Transverse colon (tissue), 4 donors: Measurements from ENCODE around the gene E2F2. TPM values are rescaled to one million over a fixed set of nuclear protein-coding genes. Genes with fewer than 3 reads are reported as not detected.

Experiments
- DNase-seq: peaks from one replicate; pipeline ENCODE4 v3.0.0-alpha.2; 2019
- H3K27ac ChIP-seq, 4 donors: fragments of 200-600 bp; sonication (generic); 2 replicates each; pipeline ENCODE4 v1.5.1; 2016 to 2018; ENCODE audit warnings: inconsistent platforms in 4 of 4
- H3K27me3 ChIP-seq: fragments of 200-600 bp; sonication (generic); 2 replicates; pipeline ENCODE4 v1.5.1; 2017; ENCODE audit warnings: inconsistent platforms
- H3K36me3 ChIP-seq, 4 donors: fragments of 200-600 bp; sonication (generic); 2 replicates each; pipeline ENCODE4 v1.5.1; 2017 to 2019; ENCODE audit warnings: inconsistent platforms in 4 of 4
- H3K4me1 ChIP-seq, 4 donors: fragments of 200-600 bp; sonication (generic); 2 replicates each; pipeline ENCODE4 v1.5.1; 2017 to 2020; ENCODE audit warnings: inconsistent platforms in 4 of 4
- H3K4me3 ChIP-seq, 4 donors: fragments of 200-600 bp; sonication (generic); 1 replicate in 1 of 4; 2 replicates in 3 of 4; pipeline versions ENCODE4 v1.5.1 to v1.6.1; 2017 to 2019; ENCODE audit warnings: inconsistent platforms in 4 of 4
- H3K9me3 ChIP-seq, 2 donors: fragments of 200-600 bp; sonication (generic); 2 replicates each; pipeline ENCODE4 v1.5.1; 2017 to 2019; ENCODE audit warnings: inconsistent platforms in 2 of 2
- EP300 ChIP-seq: sonication (generic); formaldehyde crosslinking; IDR thresholded peaks from one replicate; pipeline ENCODE4 v1.6.1; 2017; ENCODE audit warnings: antibody characterized with exemption, low read depth
- POLR2A ChIP-seq: fragments of 450-650 bp; IDR thresholded peaks from one replicate; pipeline ENCODE4 v1.6.1; 2016; ENCODE audit warnings: antibody characterized with exemption, mild to moderate bottlenecking, moderate library complexity
- POLR2AphosphoS5 ChIP-seq, 3 donors: sonication (generic); formaldehyde crosslinking; IDR thresholded peaks; one replicate each; pipeline ENCODE4 v1.6.1; 2016; ENCODE audit warnings: antibody characterized with exemption in 3 of 3
- WGBS, 2 donors: methylation state at CpG; one replicate each; pipeline ENCODE4 v1.1.5; 2018; ENCODE audit warnings: low coverage in 1 of 2; 5-methylcytosine and 5-hydroxymethylcytosine counted together
- in situ Hi-C, 4 donors: fragments of 200-750 bp; cut with MboI; loops; one replicate each; pipeline versions ENCODE4 v1.15.0 to v1.15.1; 2017; ENCODE audit warnings: low sequenced_read_pairs in 3 of 4, low pct_ligation_motif_present in 1 of 4, low pct_unique_long_range_greater_than_20kb in 1 of 4
- intact Hi-C: fragments of 100-400 bp; cut with DNase I; formaldehyde crosslinking; loops from one replicate; pipeline ENCODE4 v1.15.1; 2023; ENCODE audit warnings: low total_unique reads
- total RNA-seq, 4 donors: library from RNA; depleted of rRNA; stranded (reverse); fragments of >200 nt; gene quantifications; one replicate each; pipeline ENCODE4 v1.1.0, GENCODE V29; 2016
- TF ChIP-seq, protein P1 (sequence below), 5 experiments: fragments of 200-600 bp in 3 of 5; fragments of 450-650 bp in 2 of 5; sonication (generic) in 3 of 5; IDR thresholded peaks; 1 replicate in 2 of 5; 2 replicates in 3 of 5; pipeline ENCODE4 v1.5.1; 2016 to 2017; ENCODE audit warnings: antibody characterized with exemption in 5 of 5, inconsistent platforms in 3 of 5, mild to moderate bottlenecking in 2 of 5, moderate library complexity in 1 of 5

Gene E2F2, protein sequence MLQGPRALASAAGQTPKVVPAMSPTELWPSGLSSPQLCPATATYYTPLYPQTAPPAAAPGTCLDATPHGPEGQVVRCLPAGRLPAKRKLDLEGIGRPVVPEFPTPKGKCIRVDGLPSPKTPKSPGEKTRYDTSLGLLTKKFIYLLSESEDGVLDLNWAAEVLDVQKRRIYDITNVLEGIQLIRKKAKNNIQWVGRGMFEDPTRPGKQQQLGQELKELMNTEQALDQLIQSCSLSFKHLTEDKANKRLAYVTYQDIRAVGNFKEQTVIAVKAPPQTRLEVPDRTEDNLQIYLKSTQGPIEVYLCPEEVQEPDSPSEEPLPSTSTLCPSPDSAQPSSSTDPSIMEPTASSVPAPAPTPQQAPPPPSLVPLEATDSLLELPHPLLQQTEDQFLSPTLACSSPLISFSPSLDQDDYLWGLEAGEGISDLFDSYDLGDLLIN
- 10 to 100 TPM in 2 of 4 donors, 1 to 10 TPM in 2; 6.7 to 11.6 (median 8.9) TPM for total RNA-seq

DNA sequence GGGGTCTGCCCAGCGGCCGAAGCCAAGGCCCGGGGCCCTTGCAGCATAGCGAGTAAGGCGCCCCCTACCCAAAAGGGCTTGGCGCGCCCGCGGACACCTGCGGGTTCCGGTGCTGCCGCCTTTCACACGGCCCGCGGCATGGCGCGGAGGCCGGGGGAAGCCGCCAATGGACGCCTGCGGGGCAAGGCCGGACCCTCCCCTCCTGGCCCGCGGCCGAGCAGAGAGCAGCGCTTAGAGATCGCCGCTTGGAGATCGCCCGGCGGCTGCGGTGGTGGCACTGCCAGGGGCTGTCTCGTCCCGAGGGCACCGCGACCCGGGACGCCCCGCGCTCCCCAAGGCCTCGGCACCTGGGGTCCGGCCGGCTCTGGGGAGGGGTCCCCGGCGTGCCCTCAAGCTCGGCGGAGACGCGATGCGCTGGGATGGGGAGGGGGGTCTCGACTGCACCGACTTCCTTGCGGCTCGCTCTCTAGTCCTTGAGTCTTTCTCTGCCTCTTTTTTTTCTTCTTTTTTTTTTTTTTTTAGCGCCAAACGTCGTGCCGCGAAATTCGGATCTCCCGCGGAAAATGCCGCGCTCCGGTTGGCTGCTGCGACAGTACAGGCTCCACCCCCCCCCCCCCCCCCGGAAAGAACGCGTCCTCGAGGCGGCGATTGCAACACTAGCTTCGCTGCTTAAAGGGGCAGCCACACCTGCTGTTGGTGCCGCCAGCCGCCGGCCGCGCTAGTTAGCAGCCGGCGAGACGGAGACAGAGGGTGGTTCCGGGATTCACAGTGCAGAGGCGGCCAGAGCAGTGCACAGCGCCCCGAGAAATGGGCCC lies at the start of gene E2F2:
Gene E2F2, minus strand, starts transcription at position 487 of the 815 bp plus-strand sequence. Its CDS starts 440 bp downstream, at position 47.
- in situ Hi-C loops: loop anchor here in 1 of 4 donors (10.0 kb wide), 1 partner anchor 46 kb away; the partner anchor contains the start of gene ASAP3
- TF ChIP-seq EP300 (no peak), POLR2A (peak; percentile 39), POLR2AphosphoS5 (IDR thresholded peaks at IDR 0.05) (peak; percentile 43 to 87 (median 60))
- TF ChIP-seq, protein P1, sequence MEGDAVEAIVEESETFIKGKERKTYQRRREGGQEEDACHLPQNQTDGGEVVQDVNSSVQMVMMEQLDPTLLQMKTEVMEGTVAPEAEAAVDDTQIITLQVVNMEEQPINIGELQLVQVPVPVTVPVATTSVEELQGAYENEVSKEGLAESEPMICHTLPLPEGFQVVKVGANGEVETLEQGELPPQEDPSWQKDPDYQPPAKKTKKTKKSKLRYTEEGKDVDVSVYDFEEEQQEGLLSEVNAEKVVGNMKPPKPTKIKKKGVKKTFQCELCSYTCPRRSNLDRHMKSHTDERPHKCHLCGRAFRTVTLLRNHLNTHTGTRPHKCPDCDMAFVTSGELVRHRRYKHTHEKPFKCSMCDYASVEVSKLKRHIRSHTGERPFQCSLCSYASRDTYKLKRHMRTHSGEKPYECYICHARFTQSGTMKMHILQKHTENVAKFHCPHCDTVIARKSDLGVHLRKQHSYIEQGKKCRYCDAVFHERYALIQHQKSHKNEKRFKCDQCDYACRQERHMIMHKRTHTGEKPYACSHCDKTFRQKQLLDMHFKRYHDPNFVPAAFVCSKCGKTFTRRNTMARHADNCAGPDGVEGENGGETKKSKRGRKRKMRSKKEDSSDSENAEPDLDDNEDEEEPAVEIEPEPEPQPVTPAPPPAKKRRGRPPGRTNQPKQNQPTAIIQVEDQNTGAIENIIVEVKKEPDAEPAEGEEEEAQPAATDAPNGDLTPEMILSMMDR (IDR thresholded peaks at IDR 0.05): peak in 1 of 5 experiments; percentile 14
- peak within 1 kb of the TSS; percentile 55 to 84 (median 64) for H3K4me3 ChIP-seq
- WGBS, 2 donors: 1% methylated on average over 46 of the region's 85 CpGs; no CpG with 5 or more reads in 1 of the 2 donors
- peak within 1 kb of the TSS; percentile 87 to 90 (median 88) for H3K27ac ChIP-seq
- intact Hi-C loops: no loop called here
- H3K9me3 ChIP-seq: no peaks in the 10 kb centered on the region
- H3K27me3 ChIP-seq: no peaks in the 10 kb centered on the region
- DNase-seq: peak; percentile 91
- H3K36me3 ChIP-seq: no peaks in the 10 kb centered on the region
- peaks cover 49 to 78% (median 66%) of the 10 kb centered on the region in 4 donors for H3K4me1 ChIP-seq

- in situ Hi-C loops: no loop called here
- no peak overlapping the region for H3K4me3 ChIP-seq
- intact Hi-C loops: no loop called here
- no peaks in the 10 kb centered on the region for H3K27me3 ChIP-seq
- no peak for DNase-seq
- H3K27ac ChIP-seq: peak overlapping the region; percentile 75 to 81 (median 80)
- H3K36me3 ChIP-seq: no peaks in the 10 kb centered on the region
- H3K4me1 ChIP-seq: peaks cover 6 to 27% (median 21%) of the 10 kb centered on the region in 4 donors
- no peak for TF ChIP-seq EP300
- TF ChIP-seq POLR2A: no peak
- no peak for TF ChIP-seq POLR2AphosphoS5 (IDR thresholded peaks at IDR 0.05)
- TF ChIP-seq, protein P1 (IDR thresholded peaks at IDR 0.05): no peak
- no peaks in the 10 kb centered on the region for H3K9me3 ChIP-seq
- WGBS, 2 donors: 58 to 81% methylated on average over 2 to 6 of the region's 6 CpGs
Measured at GRCh38 chr1:23578997-23579363, 47.9 kb upstream of the E2F2 start.

GRCh38 chr1:23578311-23578996 lies 47.4 kb upstream of the E2F2 start:
- Histone ChIP-seq H3K9me3 (no peaks in the 10 kb centered on the region), H3K4me1 (peaks cover 6 to 27% (median 21%) of the 10 kb centered on the region in 4 donors), H3K27ac (peak overlapping the region; percentile 75 to 81 (median 80)), H3K36me3 (no peaks in the 10 kb centered on the region), H3K27me3 (no peaks in the 10 kb centered on the region), H3K4me3 (no peak overlapping the region)
- in situ Hi-C loops (no loop called here), intact Hi-C loops (no loop called here)
- no peak for DNase-seq
- 64 to 67% methylated on average over 4 of the region's 4 CpGs for WGBS, 2 donors
- TF ChIP-seq, protein P1 (IDR thresholded peaks at IDR 0.05): no peak
- TF ChIP-seq POLR2A (no peak), EP300 (no peak)
